Karpas-422 (cell line): ENCODE data around the gene NLK. TPM values are rescaled to one million over a fixed set of nuclear protein-coding genes. Genes with fewer than 3 reads are reported as not detected.
A peak's percentile ranks its signal among the peaks of the same experiment; 100 is the strongest.
"Not testable (repeated sequence)": the region's sequence is repeated elsewhere in the genome, so short reads cannot be mapped to it uniquely, and the experiment has no call there.

Experiments used
- DNase-seq: peaks from one replicate; pipeline ENCODE4 v3.0.0-alpha.2; 2015
- H2AFZ ChIP-seq: fragments of 200-600 bp; sonication (generic); 2 replicates; pipeline ENCODE4 v1.6.1; 2014; ENCODE audit warnings: antibody characterized with exemption, low read length, mixed read lengths
- H3K27ac ChIP-seq: fragments of 200-600 bp; sonication (generic); 2 replicates; pipeline ENCODE4 v1.5.1; 2014; ENCODE audit warnings: mild to moderate bottlenecking, low read length, moderate library complexity
- H3K27me3 ChIP-seq: fragments of 200-600 bp; sonication (generic); 2 replicates; pipeline ENCODE4 v1.6.1; 2014; ENCODE audit warnings: low read length, mixed read lengths
- H3K36me3 ChIP-seq: fragments of 200-600 bp; sonication (generic); 2 replicates; pipeline ENCODE4 v1.6.1; 2014; ENCODE audit warnings: low read length, mixed read lengths; ENCODE audit not compliant: insufficient read depth
- H3K4me1 ChIP-seq: fragments of 200-600 bp; sonication (generic); 2 replicates; pipeline ENCODE4 v1.6.1; 2014; ENCODE audit warnings: mild to moderate bottlenecking, low read length, mixed read lengths
- H3K4me2 ChIP-seq: fragments of 200-600 bp; sonication (generic); 2 replicates; pipeline ENCODE4 v1.6.1; 2014; ENCODE audit warnings: low read length, low read depth, mild to moderate bottlenecking; ENCODE audit not compliant: poor library complexity, severe bottlenecking
- H3K4me3 ChIP-seq: fragments of 200-600 bp; sonication (generic); 2 replicates; pipeline ENCODE4 v1.5.1; 2014; ENCODE audit warnings: mild to moderate bottlenecking, antibody characterized with exemption, low read length, mixed read lengths
- H3K79me2 ChIP-seq: fragments of 200-600 bp; sonication (generic); 2 replicates; pipeline ENCODE4 v1.6.1; 2014; ENCODE audit warnings: mild to moderate bottlenecking, low read length, mixed read lengths
- H3K9ac ChIP-seq: fragments of 200-600 bp; sonication (generic); 2 replicates; pipeline ENCODE4 v1.6.0; 2014; ENCODE audit warnings: low read length
- H3K9me2 ChIP-seq: fragments of 200-600 bp; sonication (generic), shearing (Covaris generic); replicated peaks from 2 replicates; pipeline ENCODE4 v1.6.0; 2014; ENCODE audit warnings: mild to moderate bottlenecking, low read length, moderate library complexity; ENCODE audit not compliant: insufficient read depth
- H3K9me3 ChIP-seq: fragments of 300-700, 200-600 bp; sonication (generic); 2 replicates; pipeline ENCODE4 v1.6.1; 2014; ENCODE audit warnings: low read length, mixed read lengths
- H4K20me1 ChIP-seq: fragments of 200-600 bp; sonication (generic); 2 replicates; pipeline ENCODE4 v1.6.1; 2014; ENCODE audit warnings: mild to moderate bottlenecking, antibody characterized with exemption, low read length, low read depth; ENCODE audit not compliant: insufficient read depth
- total RNA-seq: library from RNA; depleted of rRNA; stranded (reverse); fragments of >200 nt; shearing (Covaris generic); gene quantifications from 2 replicates; pipeline ENCODE4 v1.2.3, GENCODE V29; 2014; ENCODE audit warnings: low replicate concordance

Gene NLK
- total RNA-seq, 1 experiment from 2014 or later: 60.0 TPM

DNA sequence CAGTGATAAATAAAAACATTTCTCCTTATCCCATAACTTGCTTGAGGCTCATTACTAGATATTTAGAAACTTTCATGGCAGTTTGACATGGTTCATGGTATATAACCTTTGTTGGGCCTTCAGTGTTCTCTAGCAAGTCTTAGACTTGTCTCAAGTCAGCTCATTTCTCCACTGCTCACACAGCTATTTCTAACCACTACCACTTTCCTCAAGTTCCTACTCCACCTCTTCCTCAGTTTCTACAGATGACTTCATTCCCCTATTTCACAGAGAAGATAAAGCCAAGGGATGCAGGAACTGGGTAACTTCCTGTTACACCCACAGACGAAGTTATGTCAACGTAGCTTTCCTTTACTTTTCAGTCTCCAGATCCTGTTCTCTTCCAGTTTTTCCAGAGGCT, 23.2 kb downstream of the NLK start:
- H3K36me3 ChIP-seq: peaks cover 14% of the 10 kb centered on the region; the same call in 1 of the 2 replicates
- no peaks in the 10 kb centered on the region for H3K27me3 ChIP-seq
- no peaks in the 10 kb centered on the region for H3K9me3 ChIP-seq
- H3K9me2 ChIP-seq: no peaks in the 10 kb centered on the region
- H3K4me1 ChIP-seq: peaks cover 35% of the 10 kb centered on the region
- DNase-seq: no peak
- no peak overlapping the region for H2AFZ ChIP-seq
- no peak overlapping the region for H3K9ac ChIP-seq
- H3K4me2 ChIP-seq: no peak overlapping the region
- H3K27ac ChIP-seq: no peak overlapping the region; the same call in 1 of the 2 replicates
- no peaks in the 10 kb centered on the region for H4K20me1 ChIP-seq
- H3K79me2 ChIP-seq: peaks cover 88% of the 10 kb centered on the region
- no peak overlapping the region for H3K4me3 ChIP-seq

DNA sequence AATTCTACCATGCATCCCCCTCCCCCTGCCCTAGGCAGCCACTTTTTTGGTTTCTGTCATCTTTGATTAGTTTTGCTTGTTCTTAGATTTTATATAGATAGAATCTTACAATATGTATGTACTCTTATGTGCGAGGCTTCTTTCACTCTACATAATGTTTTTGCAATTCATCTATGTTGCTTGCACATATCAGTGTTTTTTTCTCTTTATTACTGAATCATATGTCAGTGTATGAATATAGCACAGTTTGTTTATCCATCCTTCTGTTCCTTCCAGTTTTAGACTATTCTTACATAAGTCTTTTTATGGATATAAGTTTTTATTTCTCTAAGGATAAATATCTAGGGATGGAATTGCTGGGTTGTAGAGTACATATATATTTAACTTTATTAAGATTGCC, 26.6 kb downstream of the NLK start:
- Histone ChIP-seq H3K9me2 (no peaks in the 10 kb centered on the region), H3K4me1 (peaks cover 54% of the 10 kb centered on the region), H2AFZ (no peak overlapping the region), H3K4me2 (no peak overlapping the region), H3K36me3 (peaks cover 14% of the 10 kb centered on the region; the same call in 1 of the 2 replicates), H3K4me3 (no peak overlapping the region), H3K27me3 (no peaks in the 10 kb centered on the region), H3K9ac (no peak overlapping the region), H3K79me2 (peaks cover 79% of the 10 kb centered on the region), H3K9me3 (no peaks in the 10 kb centered on the region), H4K20me1 (peaks cover 5% of the 10 kb centered on the region; the same call in 1 of the 2 replicates), H3K27ac (peak overlapping the region; percentile 30; the same call in 1 of the 2 replicates)
- no peak for DNase-seq

- peaks cover 79% of the 10 kb centered on the region for H3K79me2 ChIP-seq
- no peak overlapping the region for H2AFZ ChIP-seq
Measured at GRCh38 chr17:28071179-28071578, 28.7 kb downstream of the NLK start.

DNA sequence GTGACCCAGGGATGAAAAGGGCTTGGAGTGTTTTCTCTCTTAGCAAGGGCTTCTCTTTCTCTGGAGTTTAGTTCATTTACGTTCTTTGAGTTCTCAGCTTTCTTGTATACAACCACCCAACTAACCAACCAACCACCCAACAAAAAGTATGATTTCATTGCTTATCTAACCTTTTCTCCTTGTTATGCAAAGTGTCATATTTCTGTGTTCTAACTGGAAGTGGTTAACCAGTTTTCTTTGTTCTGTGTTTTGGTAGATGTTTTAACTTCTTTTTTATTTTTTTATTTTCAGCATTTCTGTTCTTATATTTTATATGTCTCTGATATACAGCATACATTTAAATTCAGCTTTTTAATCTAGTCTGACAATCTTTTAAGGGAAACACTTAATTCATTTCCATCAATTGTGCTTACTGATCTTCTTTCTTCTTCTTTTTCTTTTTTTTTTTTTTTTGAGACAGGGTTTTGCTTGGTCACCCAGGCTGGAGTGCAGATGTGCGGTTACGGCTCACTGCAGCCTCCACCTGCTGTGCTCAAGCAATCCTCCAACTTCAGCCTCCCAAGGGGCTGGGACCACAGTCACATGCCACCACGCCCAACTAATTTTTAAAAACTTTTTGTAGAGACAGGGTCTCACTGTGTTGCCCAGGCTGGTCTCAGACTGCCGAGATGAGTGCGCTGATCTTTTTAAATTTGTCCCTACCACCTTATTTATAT, 29.6 kb downstream of the NLK start:
- Histone ChIP-seq H3K79me2 (peaks cover 79% of the 10 kb centered on the region), H4K20me1 (peaks cover 5% of the 10 kb centered on the region; the same call in 1 of the 2 replicates), H3K27me3 (no peaks in the 10 kb centered on the region), H3K4me2 (peak overlapping the region; percentile 80), H3K9ac (peak overlapping the region; percentile 6; the same call in 1 of the 2 replicates), H3K36me3 (peaks cover 25% of the 10 kb centered on the region), H3K9me2 (no peaks in the 10 kb centered on the region), H3K4me1 (peaks cover 63% of the 10 kb centered on the region), H3K27ac (peak overlapping the region; percentile 94), H3K9me3 (no peaks in the 10 kb centered on the region), H2AFZ (no peak overlapping the region), H3K4me3 (peak overlapping the region; percentile 5; the same call in 1 of the 2 replicates)
- DNase-seq: peak; percentile 88

More at GRCh38 chr17:28071179-28071578, 28.7 kb downstream of the NLK start:
- 0 out of 2 replicates have a peak overlapping the region, but pooled peaks have one; percentile 5 for H3K4me3 ChIP-seq
- no peaks in the 10 kb centered on the region for H3K9me3 ChIP-seq
- peaks cover 21% of the 10 kb centered on the region for H3K36me3 ChIP-seq
- no peaks in the 10 kb centered on the region for H3K9me2 ChIP-seq
- peaks cover 5% of the 10 kb centered on the region; the same call in 1 of the 2 replicates for H4K20me1 ChIP-seq
- H3K9ac ChIP-seq: peak overlapping the region; percentile 6; the same call in 1 of the 2 replicates
- H3K4me2 ChIP-seq: peak overlapping the region; percentile 45
- H3K27me3 ChIP-seq: no peaks in the 10 kb centered on the region
- H3K4me1 ChIP-seq: peaks cover 66% of the 10 kb centered on the region
- no peak for DNase-seq
- peak overlapping the region; percentile 94 for H3K27ac ChIP-seq

GRCh38 chr17:28072936-28073533, 30.6 kb downstream of the NLK start:
- Histone ChIP-seq H3K4me2 (peak overlapping the region; percentile 80), H3K27me3 (no peaks in the 10 kb centered on the region), H3K4me1 (peaks cover 61% of the 10 kb centered on the region), H2AFZ (no peak overlapping the region), H3K4me3 (peak overlapping the region; percentile 16), H3K9me2 (no peaks in the 10 kb centered on the region), H4K20me1 (peaks cover 5% of the 10 kb centered on the region; the same call in 1 of the 2 replicates), H3K9me3 (no peaks in the 10 kb centered on the region), H3K27ac (peak overlapping the region; percentile 94), H3K36me3 (peaks cover 25% of the 10 kb centered on the region), H3K79me2 (peaks cover 81% of the 10 kb centered on the region), H3K9ac (peak overlapping the region; percentile 39)
- peak; percentile 68 for DNase-seq

- Histone ChIP-seq H3K27ac (peak overlapping the region; percentile 94), H3K79me2 (peaks cover 82% of the 10 kb centered on the region), H4K20me1 (peaks cover 5% of the 10 kb centered on the region; the same call in 1 of the 2 replicates), H3K9me3 (no peaks in the 10 kb centered on the region), H3K4me3 (peak overlapping the region; percentile 18), H3K9me2 (no peaks in the 10 kb centered on the region), H3K27me3 (no peaks in the 10 kb centered on the region), H3K36me3 (peaks cover 29% of the 10 kb centered on the region), H2AFZ (no peak overlapping the region), H3K4me2 (peak overlapping the region; percentile 80), H3K9ac (peak overlapping the region; percentile 52), H3K4me1 (peaks cover 64% of the 10 kb centered on the region)
- DNase-seq: peak; percentile 73
Measured at GRCh38 chr17:28074010-28074409, 31.5 kb downstream of the NLK start.

DNA sequence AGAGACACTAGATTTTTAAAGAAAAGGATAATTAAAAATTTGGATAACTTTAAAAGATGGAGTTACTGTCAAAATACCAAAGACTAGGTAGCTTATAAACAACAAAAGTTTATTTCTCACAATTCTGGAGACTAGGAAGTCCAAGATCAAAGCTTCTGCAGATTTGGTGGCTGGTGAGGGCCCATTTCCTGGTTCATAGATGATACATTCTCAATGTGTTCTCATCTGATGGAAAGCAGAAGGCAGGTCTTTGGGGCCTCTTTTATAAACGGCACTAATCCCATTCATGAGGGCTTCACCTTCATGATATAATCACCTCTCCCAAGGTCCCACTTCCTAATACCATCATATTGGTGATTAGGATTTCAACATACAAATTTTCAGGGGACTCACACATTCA, 33.7 kb downstream of the NLK start:
- H3K79me2 ChIP-seq: peaks cover 88% of the 10 kb centered on the region
- no peaks in the 10 kb centered on the region for H3K9me3 ChIP-seq
- no peaks in the 10 kb centered on the region for H3K9me2 ChIP-seq
- H3K4me2 ChIP-seq: peak overlapping the region; percentile 80
- H2AFZ ChIP-seq: no peak overlapping the region
- H3K27ac ChIP-seq: peak overlapping the region; percentile 94
- H3K9ac ChIP-seq: no peak overlapping the region
- H3K4me1 ChIP-seq: peaks cover 75% of the 10 kb centered on the region
- H3K4me3 ChIP-seq: no peak overlapping the region
- no peaks in the 10 kb centered on the region for H3K27me3 ChIP-seq
- DNase-seq: no peak
- H4K20me1 ChIP-seq: peaks cover 5% of the 10 kb centered on the region; the same call in 1 of the 2 replicates
- H3K36me3 ChIP-seq: peaks cover 22% of the 10 kb centered on the region

- H3K27me3 ChIP-seq, H3K9ac ChIP-seq, H2AFZ ChIP-seq, DNase-seq, H4K20me1 ChIP-seq, H3K9me3 ChIP-seq, H3K4me3 ChIP-seq, H3K4me2 ChIP-seq, H3K9me2 ChIP-seq: not testable (repeated sequence)
- Histone ChIP-seq H3K79me2 (peaks cover 93% of the 10 kb centered on the region), H3K27ac (peak overlapping the region; percentile 94; the same call in 1 of the 2 replicates), H3K4me1 (peaks cover 70% of the 10 kb centered on the region), H3K36me3 (peaks cover 22% of the 10 kb centered on the region)
Measured at GRCh38 chr17:28077140-28077539, 34.7 kb downstream of the NLK start.
